A549 (cell line): ENCODE results near the gene DDX56. TPM values are rescaled to one million over a fixed set of nuclear protein-coding genes. Genes with fewer than 3 reads are reported as not detected.
A peak's percentile ranks its signal among the peaks of the same experiment; 100 is the strongest.

Experiments
- CBX2 ChIP-seq: fragments of 200-600 bp; sonication (generic); IDR thresholded peaks from 2 replicates; pipeline ENCODE4 v1.6.1; 2016; ENCODE audit warnings: low read depth, mild to moderate bottlenecking, borderline replicate concordance
- CEBPB ChIP-seq, 2 experiments: fragments of >200 bp in 1 of 2; sonication (Bioruptor Twin) in 1 of 2; formaldehyde crosslinking in 1 of 2; IDR thresholded peaks; 2 replicates each; pipeline ENCODE4 v1.6.1; 2012 to 2016
- CTCF ChIP-seq: fragments of >200 bp; sonication (Bioruptor Twin); formaldehyde crosslinking; IDR thresholded peaks from 3 replicates; pipeline ENCODE4 v1.5.1; 2016
- E2F6 ChIP-seq: IDR thresholded peaks from 2 replicates; pipeline ENCODE4 v1.6.1; 2012; ENCODE audit warnings: low read depth, borderline replicate concordance
- EP300 ChIP-seq, 2 experiments: fragments of >200 bp; sonication (Bioruptor Twin); formaldehyde crosslinking; IDR thresholded peaks; 2 replicates in 1 of 2; 3 replicates in 1 of 2; pipeline ENCODE4 v1.6.1; 2016 to 2017
- GATA3 ChIP-seq: IDR thresholded peaks from 2 replicates; pipeline ENCODE4 v1.6.1; 2012; ENCODE audit warnings: borderline replicate concordance
- HES2 ChIP-seq: fragments of >200 bp; sonication (Bioruptor Twin); formaldehyde crosslinking; IDR thresholded peaks from 2 replicates; pipeline ENCODE4 v1.6.1; 2016
- HEYL ChIP-seq: fragments of 250-450 bp; sonication (Bioruptor Pico); IDR thresholded peaks from 2 replicates; pipeline ENCODE4 v1.8.0; 2021; ENCODE audit warnings: mild to moderate bottlenecking, moderate library complexity
- HMGXB4 ChIP-seq: fragments of 250-450 bp; sonication (Bioruptor Pico); IDR thresholded peaks from 2 replicates; pipeline ENCODE4 v1.5.0; 2021; ENCODE audit warnings: mild to moderate bottlenecking, moderate library complexity, borderline replicate concordance
- HOXB13 ChIP-seq: fragments of 250-450 bp; sonication (Bioruptor Pico); IDR thresholded peaks from 2 replicates; pipeline ENCODE4 v1.5.0; 2020; ENCODE audit warnings: low read depth, mild to moderate bottlenecking, moderate library complexity
- JUN ChIP-seq, 2 experiments: fragments of >200 bp; sonication (Bioruptor Twin); formaldehyde crosslinking; IDR thresholded peaks; 2 replicates in 1 of 2; 3 replicates in 1 of 2; pipeline ENCODE4 v1.6.1; 2016 to 2017
- JUNB ChIP-seq: fragments of >200 bp; sonication (Bioruptor Twin); formaldehyde crosslinking; IDR thresholded peaks from 2 replicates; pipeline ENCODE4 v1.6.1; 2016
- KDM1A ChIP-seq: fragments of 200-600 bp; sonication (generic); IDR thresholded peaks from 2 replicates; pipeline ENCODE4 v1.6.1; 2016; ENCODE audit warnings: low read depth, mild to moderate bottlenecking
- KDM5A ChIP-seq: fragments of 200-600 bp; sonication (generic); IDR thresholded peaks from 2 replicates; pipeline ENCODE4 v1.6.1; 2016; ENCODE audit warnings: antibody characterized with exemption, mild to moderate bottlenecking
- MAFK ChIP-seq: fragments of 450-650 bp; IDR thresholded peaks from 2 replicates; pipeline ENCODE4 v1.6.1; 2014; ENCODE audit not compliant: partially characterized antibody
- MYC ChIP-seq: IDR thresholded peaks from 2 replicates; pipeline ENCODE4 v1.6.1; 2012; ENCODE audit warnings: mild to moderate bottlenecking, inconsistent platforms, low read length, improper control_type of control experiment, borderline replicate concordance
- NR3C1 ChIP-seq: fragments of >200 bp; sonication (Bioruptor Twin); formaldehyde crosslinking; IDR thresholded peaks from 3 replicates; pipeline ENCODE4 v1.6.1; 2017
- RAD21 ChIP-seq, 2 experiments: fragments of >200 bp in 1 of 2; sonication (Bioruptor Twin) in 1 of 2; formaldehyde crosslinking in 1 of 2; IDR thresholded peaks in 1 of 2; conservative IDR thresholded peaks in 1 of 2; 2 replicates in 1 of 2; 3 replicates in 1 of 2; pipeline ENCODE4 v1.6.1; 2012 to 2018; ENCODE audit warnings: inconsistent platforms in 1 of 2
- RARB ChIP-seq: fragments of 250-450 bp; sonication (Bioruptor Pico); IDR thresholded peaks from 2 replicates; pipeline ENCODE4 v1.8.0; 2021; ENCODE audit warnings: mild to moderate bottlenecking, moderate library complexity
- REST ChIP-seq: fragments of 200-600 bp; sonication (generic); IDR thresholded peaks from 2 replicates; pipeline ENCODE4 v1.6.1; 2016; ENCODE audit warnings: antibody characterized with exemption, mild to moderate bottlenecking, moderate library complexity
- RNF2 ChIP-seq: fragments of 200-600 bp; sonication (generic); IDR thresholded peaks from 2 replicates; pipeline ENCODE4 v1.6.1; 2016; ENCODE audit warnings: low read depth, mild to moderate bottlenecking, antibody characterized with exemption, moderate library complexity, borderline replicate concordance
- SREBF2 ChIP-seq: fragments of 450-650 bp; IDR thresholded peaks from 2 replicates; pipeline ENCODE4 v1.6.1; 2014; ENCODE audit warnings: mild to moderate bottlenecking, moderate library complexity
- ZC3H11A ChIP-seq: fragments of 450-650 bp; IDR thresholded peaks from 2 replicates; pipeline ENCODE4 v1.6.1; 2014; ENCODE audit warnings: antibody characterized with exemption, mild to moderate bottlenecking
- ZNF302 ChIP-seq: fragments of 250-450 bp; sonication (Bioruptor Pico); IDR thresholded peaks from 2 replicates; pipeline ENCODE4 v1.9.0; 2021; ENCODE audit warnings: inconsistent platforms, mild to moderate bottlenecking, moderate library complexity
- polyA plus RNA-seq, 4 experiments: library from polyadenylated mRNA; depleted of rRNA in 3 of 4; stranded (reverse); fragments of >200 nt; fragmentation: RNase III in 1 of 4; extraction: RNeasy Plus Mini Kit Qiagen cat#74134 plus additional on column Dnase treatment in 1 of 4; gene quantifications; 2 replicates in 3 of 4; 3 replicates in 1 of 4; pipeline ENCODE4 v1.2.3, GENCODE V29; 2011 to 2017

The DDX56 gene
- polyA plus RNA-seq, 2 of the 4 experiments (the other 2 are of a cell fraction): 96.1 to 97.7 TPM

GRCh38 chr7:44581879-44582603 is 8.3 kb upstream of the DDX56 start, which contains the start of gene TMED4 (continued):
- TF ChIP-seq GATA3: no peak
- no peak for TF ChIP-seq KDM1A
- TF ChIP-seq NR3C1: no peak
- TF ChIP-seq KDM5A: 0 out of 2 replicates have a peak, but pooled peaks have one; percentile 43
- TF ChIP-seq SREBF2: no peak
- peak; percentile 28; the same call in 1 of the 2 replicates for TF ChIP-seq MYC
- TF ChIP-seq RAD21 (conservative IDR thresholded peaks at IDR 0.05 in 1 of 2, IDR thresholded peaks at IDR 0.05 in 1 of 2): no peak
- no peak for TF ChIP-seq CTCF
- no peak for TF ChIP-seq ZC3H11A
- no peak for TF ChIP-seq EP300 (IDR thresholded peaks at IDR 0.05)
- TF ChIP-seq MAFK: peak; percentile 94
- no peak for TF ChIP-seq HMGXB4 (CRISPR knock-in tag)
- TF ChIP-seq HOXB13 (CRISPR knock-in tag): no peak
- TF ChIP-seq CEBPB (IDR thresholded peaks at IDR 0.05): no peak
- TF ChIP-seq RNF2: no peak
- TF ChIP-seq ZNF302 (CRISPR knock-in tag): no peak
- TF ChIP-seq CBX2: no peak
- no peak for TF ChIP-seq HEYL (CRISPR knock-in tag)
- peak; percentile 64 to 93; a peak in 4 of 5 replicates for TF ChIP-seq JUN (IDR thresholded peaks at IDR 0.05)
- no peak for TF ChIP-seq HES2
- TF ChIP-seq RARB (CRISPR knock-in tag): no peak
- TF ChIP-seq E2F6: peak; percentile 62
- TF ChIP-seq REST: no peak
- TF ChIP-seq JUNB: no peak
